T-helper 17 cell (primary cell): ENCODE data around the gene RPL31. TPM values are rescaled to one million over a fixed set of nuclear protein-coding genes. Genes with fewer than 3 reads are reported as not detected.

Source experiments
- ATAC-seq: fragments of 150-1000 bp; cut with Tn5 transposase; 2 replicates; pipeline ENCODE4 v1.10.0; 2021; ENCODE audit warnings: mild to moderate bottlenecking, moderate library complexity
- DNase-seq, 3 donors: peaks; one replicate each; pipeline versions ENCODE4 v3.0.0 to v3.0.0-alpha.2; 2020 to 2021
- H3K9me3 ChIP-seq: one replicate; pipeline ENCODE4 v1.7.0; 2013; ENCODE audit warnings: low read length, mild to moderate bottlenecking; ENCODE audit not compliant: control insufficient read depth, poor library complexity, severe bottlenecking
- H3K27ac Mint-ChIP-seq: one replicate; pipeline ENCODE4 v1.8.0; 2022; ENCODE audit warnings: mild to moderate bottlenecking, moderate library complexity, mixed read lengths
- H3K27me3 Mint-ChIP-seq: one replicate; pipeline ENCODE4 v1.8.0; 2022; ENCODE audit warnings: mixed read lengths
- H3K36me3 Mint-ChIP-seq: one replicate; pipeline ENCODE4 v1.8.0; 2022; ENCODE audit warnings: low read depth, mixed read lengths
- H3K4me1 Mint-ChIP-seq: one replicate; pipeline ENCODE4 v1.8.0; 2022; ENCODE audit warnings: mild to moderate bottlenecking, mixed read lengths
- H3K4me3 Mint-ChIP-seq: one replicate; pipeline ENCODE4 v1.8.0; 2022; ENCODE audit warnings: mild to moderate bottlenecking, moderate library complexity, mixed read lengths
- total RNA-seq, 4 donors: library from RNA in 2 of 4; stranded (reverse) in 2 of 4; gene quantifications; one replicate each; pipeline ENCODE4 v1.2.3 and lab custom pipeline; 2022 to 2026

The RPL31 gene
- total RNA-seq, 2 donors from 2014 or later, result 1,930 to 1,963 TPM

DNA sequence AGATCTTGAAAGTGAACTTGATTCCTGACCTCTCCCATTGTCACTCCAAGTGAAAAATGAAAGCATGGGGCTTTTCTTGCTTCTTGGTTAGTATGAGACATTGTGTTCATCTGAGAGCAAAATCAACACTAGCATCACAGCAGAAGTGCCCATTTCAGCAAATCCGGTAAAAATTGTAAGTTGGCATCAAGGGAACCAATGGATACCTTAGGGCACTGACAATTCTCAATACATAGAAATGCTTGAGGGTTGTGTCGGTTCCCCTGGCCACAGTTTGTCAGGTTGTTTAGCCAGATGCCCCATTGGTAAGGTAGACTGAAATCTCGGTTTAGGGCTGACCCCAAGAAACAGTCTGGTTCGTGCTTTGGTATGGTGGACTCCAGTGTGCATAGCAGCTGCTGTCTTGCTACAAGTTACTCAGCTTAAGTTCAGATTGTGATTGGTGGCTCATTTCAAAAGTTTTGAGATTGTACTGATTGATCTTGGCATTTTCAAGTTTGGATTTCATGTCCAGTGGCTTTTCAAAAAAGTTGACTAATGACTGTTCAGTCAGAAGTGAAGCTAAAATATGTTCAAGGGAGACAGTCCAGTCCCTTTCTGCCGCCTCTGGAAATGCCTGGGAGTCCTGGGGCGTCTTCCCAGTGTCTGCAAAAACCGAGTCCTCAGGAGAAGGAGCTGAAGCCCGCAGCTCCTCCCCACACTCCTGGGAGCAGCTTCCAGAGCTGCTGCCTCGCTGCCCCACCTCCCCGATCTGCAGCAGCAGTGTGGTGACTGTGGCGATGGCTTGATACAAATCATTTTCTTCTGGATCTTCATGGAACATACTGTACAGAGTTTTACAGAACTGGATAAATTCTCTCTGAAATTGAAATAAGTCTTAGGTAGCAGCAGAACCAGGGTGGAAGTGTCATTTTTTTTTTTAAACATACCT lies 5.6 kb downstream of the RPL31 start:
- H3K4me1 Mint-ChIP-seq, result peaks cover 40% of the 10 kb centered on the region
- no peak for DNase-seq
- H3K27ac Mint-ChIP-seq, result peak overlapping the region; percentile 83
- ATAC-seq, result no peak
- peak overlapping the region; percentile 45 for H3K4me3 Mint-ChIP-seq
- H3K9me3 ChIP-seq, result no peaks in the 10 kb centered on the region
- peaks cover 19% of the 10 kb centered on the region for H3K36me3 Mint-ChIP-seq
- no peaks in the 10 kb centered on the region for H3K27me3 Mint-ChIP-seq

DNA sequence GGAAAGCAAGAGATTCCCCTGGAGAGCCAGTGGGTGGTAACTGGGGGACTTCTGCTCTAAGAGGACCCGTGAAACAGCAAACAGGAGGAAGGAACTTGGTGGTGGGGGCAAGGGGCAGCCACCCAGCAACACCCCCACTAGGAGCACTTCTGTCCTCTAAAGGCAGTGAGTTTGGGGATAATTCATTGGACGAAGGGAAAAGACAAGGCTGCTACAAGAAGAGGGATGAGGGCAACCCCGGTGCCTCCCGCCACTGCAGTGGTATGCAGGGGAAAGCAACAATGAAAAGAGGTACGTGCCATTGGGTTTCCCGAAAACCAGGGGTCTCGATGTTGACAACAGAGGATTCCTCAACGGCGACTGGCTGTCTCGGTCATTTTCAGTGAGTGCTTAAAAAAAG lies 9.1 kb downstream of the RPL31 start:
- H3K4me3 Mint-ChIP-seq, result no peak overlapping the region
- H3K36me3 Mint-ChIP-seq, result no peaks in the 10 kb centered on the region
- DNase-seq (no peak), ATAC-seq (no peak)
- H3K27ac Mint-ChIP-seq, result peak overlapping the region; percentile 41
- no peaks in the 10 kb centered on the region for H3K27me3 Mint-ChIP-seq
- H3K4me1 Mint-ChIP-seq, result peaks cover 14% of the 10 kb centered on the region
- H3K9me3 ChIP-seq, result no peaks in the 10 kb centered on the region

GRCh38 chr2:101012054-101012705 lies 10.1 kb downstream of the RPL31 start:
- no peaks in the 10 kb centered on the region for H3K9me3 ChIP-seq
- H3K27ac Mint-ChIP-seq, result no peak overlapping the region
- peaks cover 14% of the 10 kb centered on the region for H3K4me1 Mint-ChIP-seq
- no peaks in the 10 kb centered on the region for H3K27me3 Mint-ChIP-seq
- DNase-seq (no peak), ATAC-seq (no peak)
- no peaks in the 10 kb centered on the region for H3K36me3 Mint-ChIP-seq
- H3K4me3 Mint-ChIP-seq, result no peak overlapping the region

GRCh38 chr2:101012706-101013181 lies 10.7 kb downstream of the RPL31 start:
- Mint-ChIP-seq H3K36me3 (no peaks in the 10 kb centered on the region), H3K27ac (no peak overlapping the region), H3K27me3 (no peaks in the 10 kb centered on the region), H3K4me1 (peaks cover 13% of the 10 kb centered on the region), H3K4me3 (no peak overlapping the region)
- H3K9me3 ChIP-seq, result no peaks in the 10 kb centered on the region
- DNase-seq (peak in 1 of 3 donors; percentile 22), ATAC-seq (no peak)

DNA sequence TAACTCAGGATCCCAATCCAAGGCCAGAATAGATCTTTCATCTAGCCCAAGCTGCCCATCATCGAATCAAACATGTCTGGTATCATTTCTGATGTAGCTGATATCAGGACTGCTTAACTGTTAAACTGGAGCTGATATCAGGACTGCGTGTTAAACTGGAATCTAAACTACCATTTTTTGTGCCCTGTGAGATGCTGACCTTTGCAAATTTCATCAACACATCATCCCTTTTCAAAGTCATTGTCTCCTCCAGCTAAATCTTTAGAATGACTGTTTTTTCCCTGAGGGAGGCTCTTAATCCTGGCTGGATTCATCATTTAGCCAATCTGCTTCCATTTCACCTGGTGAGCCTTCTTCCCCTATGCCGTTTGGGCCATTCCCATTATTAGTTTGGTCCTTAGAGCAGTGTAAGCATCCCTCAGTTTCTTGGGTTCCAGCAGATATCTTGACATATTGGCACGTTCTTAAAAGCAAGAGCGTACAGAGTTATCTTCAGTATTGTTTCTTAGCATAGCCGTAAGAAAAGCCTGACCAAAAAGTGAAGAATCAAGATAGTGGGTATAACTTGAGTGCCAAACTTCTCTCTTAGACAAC lies 12.3 kb downstream of the RPL31 start:
- H3K27me3 Mint-ChIP-seq, result no peaks in the 10 kb centered on the region
- no peak for ATAC-seq
- no peak overlapping the region for H3K27ac Mint-ChIP-seq
- peaks cover 11% of the 10 kb centered on the region for H3K4me1 Mint-ChIP-seq
- H3K4me3 Mint-ChIP-seq, result peak overlapping the region; percentile 9
- no peaks in the 10 kb centered on the region for H3K9me3 ChIP-seq
- DNase-seq, result no peak
- H3K36me3 Mint-ChIP-seq, result no peaks in the 10 kb centered on the region

- Mint-ChIP-seq H3K27me3 (no peaks in the 10 kb centered on the region), H3K36me3 (no peaks in the 10 kb centered on the region), H3K27ac (no peak overlapping the region)
These were observed 15.3 kb downstream of the RPL31 start for GRCh38 chr2:101017371-101017770.

DNA sequence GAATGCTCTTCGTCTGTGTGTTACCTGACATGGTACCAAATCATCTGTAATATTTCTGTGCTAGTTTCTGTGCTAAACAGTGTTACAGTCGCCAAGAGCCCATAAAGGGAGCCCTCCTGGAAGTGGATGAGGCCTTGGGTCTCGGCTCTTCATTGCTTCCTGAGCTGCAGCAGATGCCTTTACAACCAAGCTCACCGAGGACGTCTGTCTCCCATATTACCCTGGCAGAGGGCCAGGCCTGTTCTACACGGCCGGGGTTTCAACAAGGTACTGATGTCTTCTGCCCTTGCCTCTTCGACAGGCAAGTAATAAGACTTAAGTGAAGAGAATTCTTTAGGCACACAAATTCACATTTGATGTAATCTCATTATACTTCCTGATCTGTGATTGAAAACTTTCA lies 16.8 kb downstream of the RPL31 start:
- Mint-ChIP-seq H3K27ac (peak overlapping the region; percentile 77), H3K4me1 (peaks cover 3% of the 10 kb centered on the region), H3K27me3 (no peaks in the 10 kb centered on the region), H3K4me3 (no peak overlapping the region), H3K36me3 (no peaks in the 10 kb centered on the region)
- ATAC-seq (no peak), DNase-seq (no peak)
- no peaks in the 10 kb centered on the region for H3K9me3 ChIP-seq

More at GRCh38 chr2:101017371-101017770, 15.3 kb downstream of the RPL31 start:
- no peak for ATAC-seq
- DNase-seq, result no peak
- Mint-ChIP-seq H3K4me1 (peaks cover 8% of the 10 kb centered on the region), H3K4me3 (no peak overlapping the region)
- no peaks in the 10 kb centered on the region for H3K9me3 ChIP-seq

DNA sequence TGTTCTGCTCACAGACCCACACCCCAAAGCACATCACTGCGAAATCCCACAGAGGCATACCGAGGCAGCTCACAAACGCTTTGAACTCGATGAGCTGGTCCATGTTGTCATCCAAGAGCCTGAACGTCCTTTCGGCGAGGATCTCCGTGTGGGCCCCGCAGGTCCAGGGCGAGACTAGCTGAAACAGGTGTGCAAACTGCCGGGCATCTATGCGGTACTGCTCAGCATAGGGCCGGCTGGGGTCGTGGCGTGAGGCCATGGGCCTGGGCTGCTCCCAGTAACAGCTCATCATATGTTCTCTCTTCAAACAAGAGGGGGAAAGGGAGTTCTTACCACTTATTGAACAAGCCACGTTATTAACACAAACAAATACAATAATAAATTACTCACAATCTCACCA lies 20.1 kb downstream of the RPL31 start:
- H3K27ac Mint-ChIP-seq, result no peak overlapping the region

GRCh38 chr2:101023327-101024107 lies 21.4 kb downstream of the RPL31 start:
- DNase-seq, result no peak
- H3K4me1 Mint-ChIP-seq, result peaks cover 3% of the 10 kb centered on the region
- ATAC-seq, result no peak
- H3K27ac Mint-ChIP-seq, result no peak overlapping the region
- H3K4me3 Mint-ChIP-seq, result no peak overlapping the region
- no peaks in the 10 kb centered on the region for H3K36me3 Mint-ChIP-seq
- H3K9me3 ChIP-seq, result no peaks in the 10 kb centered on the region
- H3K27me3 Mint-ChIP-seq, result no peaks in the 10 kb centered on the region

More for the DNA sequence above, 20.1 kb downstream of the RPL31 start:
- no peaks in the 10 kb centered on the region for H3K27me3 Mint-ChIP-seq
- ATAC-seq (no peak), DNase-seq (no peak)
- peaks cover 3% of the 10 kb centered on the region for H3K4me1 Mint-ChIP-seq
- H3K4me3 Mint-ChIP-seq, result no peak overlapping the region
- no peaks in the 10 kb centered on the region for H3K36me3 Mint-ChIP-seq
- no peaks in the 10 kb centered on the region for H3K9me3 ChIP-seq

GRCh38 chr2:101025561-101025960 lies 23.5 kb downstream of the RPL31 start:
- DNase-seq (no peak), ATAC-seq (no peak)
- Mint-ChIP-seq H3K27ac (no peak overlapping the region), H3K4me1 (no peaks in the 10 kb centered on the region), H3K4me3 (no peak overlapping the region), H3K27me3 (no peaks in the 10 kb centered on the region), H3K36me3 (no peaks in the 10 kb centered on the region)
- H3K9me3 ChIP-seq, result no peaks in the 10 kb centered on the region

DNA sequence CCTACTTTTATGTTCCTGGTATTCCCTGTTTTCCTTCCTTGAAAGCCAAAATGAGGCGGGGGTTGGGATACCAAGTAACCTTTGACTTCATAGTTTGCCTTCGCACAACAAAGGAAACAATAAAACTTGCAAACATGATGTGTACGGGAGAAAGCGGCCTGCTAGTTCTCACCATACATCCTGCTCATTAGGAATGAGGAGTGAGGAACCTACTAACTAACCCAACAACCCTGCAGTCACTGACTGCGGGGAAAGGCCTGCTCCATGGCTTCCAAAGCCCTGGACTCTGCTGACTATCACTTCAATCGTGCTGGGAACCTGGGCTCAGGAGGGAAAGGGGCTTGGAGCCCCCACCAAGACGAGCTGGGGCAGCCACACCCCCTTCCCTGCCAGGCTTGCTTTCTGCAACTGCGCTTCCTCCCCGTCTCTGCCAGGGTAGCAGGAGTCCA lies 24.2 kb downstream of the RPL31 start:
- DNase-seq, result no peak
- ATAC-seq, result no peak
- no peaks in the 10 kb centered on the region for H3K4me1 Mint-ChIP-seq
- H3K4me3 Mint-ChIP-seq, result no peak overlapping the region
- no peaks in the 10 kb centered on the region for H3K27me3 Mint-ChIP-seq
- H3K9me3 ChIP-seq, result no peaks in the 10 kb centered on the region
- no peak overlapping the region for H3K27ac Mint-ChIP-seq
- H3K36me3 Mint-ChIP-seq, result no peaks in the 10 kb centered on the region

DNA sequence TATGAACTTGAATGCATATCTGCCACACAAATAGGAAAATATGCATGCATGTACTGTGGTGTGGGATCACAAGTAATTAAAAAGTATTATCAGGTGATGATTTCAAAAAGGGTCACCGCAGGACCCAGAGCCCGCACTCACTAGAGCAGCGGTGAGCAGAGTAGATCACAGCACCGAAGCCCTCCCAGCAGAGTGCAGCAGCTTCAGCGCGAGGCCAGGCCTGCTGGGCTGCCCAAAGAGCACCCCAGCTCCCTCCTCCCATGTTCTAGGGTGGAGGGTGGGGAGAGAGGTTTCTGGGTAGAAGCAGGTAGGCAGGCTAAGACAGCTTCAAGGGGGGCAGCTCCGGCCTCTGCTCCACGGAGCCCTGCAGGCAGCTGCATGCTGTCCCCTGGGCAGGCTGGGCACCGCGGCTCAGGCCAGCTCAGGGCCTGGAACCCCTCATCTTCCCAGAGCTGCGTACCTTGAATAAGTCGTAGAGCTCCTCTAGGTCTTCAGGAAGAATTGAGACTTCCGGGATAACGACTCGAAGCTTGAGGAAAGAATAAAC lies 24.9 kb downstream of the RPL31 start:
- Mint-ChIP-seq H3K27ac (no peak overlapping the region), H3K4me1 (no peaks in the 10 kb centered on the region), H3K36me3 (no peaks in the 10 kb centered on the region), H3K27me3 (peaks cover 6% of the 10 kb centered on the region), H3K4me3 (no peak overlapping the region)
- ATAC-seq (no peak), DNase-seq (no peak)
- H3K9me3 ChIP-seq, result no peaks in the 10 kb centered on the region
